ENCODE results near the gene CD300A.

CD300A gene

GRCh38 chr17:74432424-74432690 is 34.1 kb upstream of the CD300A start:
- Histone ChIP-seq H3K79me2 (ENCODE audit: control insufficient read depth, low read length) (no peaks in the 10 kb centered on the region), H3K9me3 (ENCODE audit: control insufficient read depth, insufficient read depth, low read length) (no peaks in the 10 kb centered on the region; the same call in 1 of the 2 replicates), H3K36me3 (ENCODE audit: control insufficient read depth, low read length) (no peaks in the 10 kb centered on the region), H3K9me2 (replicated peaks; ENCODE audit: control insufficient read depth, low read length) (no peaks in the 10 kb centered on the region), H3K4me1 (ENCODE audit: control insufficient read depth, low read length) (no peaks in the 10 kb centered on the region), H3K27ac (ENCODE audit: low read depth, low read length) (no peak overlapping the region), H3K27me3 (ENCODE audit: control insufficient read depth, low read length) (no peaks in the 10 kb centered on the region), H3K4me2 (ENCODE audit: low read length) (no peak overlapping the region), H3F3A (ENCODE audit: control insufficient read depth, insufficient read depth) (no peaks in the 10 kb centered on the region), H3K4me3 (ENCODE audit: low read length) (no peak overlapping the region), H4K20me1 (ENCODE audit: control insufficient read depth, insufficient read depth, low read depth, low read length) (no peaks in the 10 kb centered on the region)
- TF ChIP-seq, protein P1, sequence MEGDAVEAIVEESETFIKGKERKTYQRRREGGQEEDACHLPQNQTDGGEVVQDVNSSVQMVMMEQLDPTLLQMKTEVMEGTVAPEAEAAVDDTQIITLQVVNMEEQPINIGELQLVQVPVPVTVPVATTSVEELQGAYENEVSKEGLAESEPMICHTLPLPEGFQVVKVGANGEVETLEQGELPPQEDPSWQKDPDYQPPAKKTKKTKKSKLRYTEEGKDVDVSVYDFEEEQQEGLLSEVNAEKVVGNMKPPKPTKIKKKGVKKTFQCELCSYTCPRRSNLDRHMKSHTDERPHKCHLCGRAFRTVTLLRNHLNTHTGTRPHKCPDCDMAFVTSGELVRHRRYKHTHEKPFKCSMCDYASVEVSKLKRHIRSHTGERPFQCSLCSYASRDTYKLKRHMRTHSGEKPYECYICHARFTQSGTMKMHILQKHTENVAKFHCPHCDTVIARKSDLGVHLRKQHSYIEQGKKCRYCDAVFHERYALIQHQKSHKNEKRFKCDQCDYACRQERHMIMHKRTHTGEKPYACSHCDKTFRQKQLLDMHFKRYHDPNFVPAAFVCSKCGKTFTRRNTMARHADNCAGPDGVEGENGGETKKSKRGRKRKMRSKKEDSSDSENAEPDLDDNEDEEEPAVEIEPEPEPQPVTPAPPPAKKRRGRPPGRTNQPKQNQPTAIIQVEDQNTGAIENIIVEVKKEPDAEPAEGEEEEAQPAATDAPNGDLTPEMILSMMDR (IDR thresholded peaks at IDR 0.05; ENCODE audit: low read depth, low read length, poor library complexity, severe bottlenecking) = no peak
- no peak for TF ChIP-seq EZH2phosphoT487 (IDR thresholded peaks at IDR 0.05; ENCODE audit: borderline replicate concordance, low read length)

DNA sequence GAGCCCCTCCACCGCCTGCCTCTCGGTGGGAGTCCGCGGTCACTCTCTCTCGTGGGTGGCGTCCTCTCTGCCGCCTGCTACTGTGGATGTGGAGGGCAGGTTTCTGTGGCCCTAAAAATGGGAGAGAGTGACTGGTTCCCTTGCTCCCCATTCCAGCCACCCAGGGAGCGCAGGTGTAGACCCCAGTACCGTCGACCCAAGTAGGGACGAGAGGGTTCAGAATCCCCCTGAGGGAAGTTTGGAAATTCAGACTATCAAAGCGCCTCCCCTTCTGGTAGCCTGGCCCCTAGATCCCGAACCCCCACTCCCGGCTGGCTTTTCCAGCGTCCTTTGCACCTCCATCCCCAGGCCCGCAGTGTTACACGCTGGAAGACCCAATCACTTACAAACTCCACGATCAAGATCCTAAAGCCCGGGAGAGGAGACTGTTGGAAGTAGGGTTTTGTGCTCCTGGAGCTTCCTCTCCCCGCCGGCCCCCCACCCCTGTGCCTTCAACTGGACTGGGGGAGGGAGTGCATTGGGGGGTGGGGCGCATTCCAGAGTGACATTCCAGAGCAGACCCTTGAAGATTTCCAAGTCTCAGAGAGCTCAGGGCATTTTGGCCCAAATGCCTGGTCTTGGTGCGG is 33.6 kb upstream of the CD300A start:
- no peaks in the 10 kb centered on the region for H3K4me1 ChIP-seq (ENCODE audit: control insufficient read depth, low read length)
- no peaks in the 10 kb centered on the region for H3K36me3 ChIP-seq (ENCODE audit: control insufficient read depth, low read length)
- H3K4me3 ChIP-seq (ENCODE audit: low read length) = no peak overlapping the region
- TF ChIP-seq EZH2phosphoT487 (IDR thresholded peaks at IDR 0.05; ENCODE audit: borderline replicate concordance, low read length) = no peak
- TF ChIP-seq, protein P1 (IDR thresholded peaks at IDR 0.05; ENCODE audit: low read depth, low read length, poor library complexity, severe bottlenecking) = no peak
- H3F3A ChIP-seq (ENCODE audit: control insufficient read depth, insufficient read depth) = no peaks in the 10 kb centered on the region
- no peaks in the 10 kb centered on the region for H4K20me1 ChIP-seq (ENCODE audit: control insufficient read depth, insufficient read depth, low read depth, low read length)
- no peak overlapping the region for H3K27ac ChIP-seq (ENCODE audit: low read depth, low read length)
- no peak overlapping the region for H3K4me2 ChIP-seq (ENCODE audit: low read length)
- peaks cover 5% of the 10 kb centered on the region; the same call in 1 of the 2 replicates for H3K9me3 ChIP-seq (ENCODE audit: control insufficient read depth, insufficient read depth, low read length)
- no peaks in the 10 kb centered on the region for H3K27me3 ChIP-seq (ENCODE audit: control insufficient read depth, low read length)
- no peaks in the 10 kb centered on the region for H3K79me2 ChIP-seq (ENCODE audit: control insufficient read depth, low read length)
- H3K9me2 ChIP-seq (replicated peaks; ENCODE audit: control insufficient read depth, low read length) = no peaks in the 10 kb centered on the region

GRCh38 chr17:74433421-74434121 is 32.9 kb upstream of the CD300A start:
- Histone ChIP-seq H3K27ac (ENCODE audit: low read depth, low read length) (no peak overlapping the region), H3K36me3 (ENCODE audit: control insufficient read depth, low read length) (no peaks in the 10 kb centered on the region), H3K4me1 (ENCODE audit: control insufficient read depth, low read length) (no peaks in the 10 kb centered on the region), H4K20me1 (ENCODE audit: control insufficient read depth, insufficient read depth, low read depth, low read length) (no peaks in the 10 kb centered on the region), H3K9me3 (ENCODE audit: control insufficient read depth, insufficient read depth, low read length) (peaks cover 8% of the 10 kb centered on the region; the same call in 1 of the 2 replicates), H3K79me2 (ENCODE audit: control insufficient read depth, low read length) (no peaks in the 10 kb centered on the region), H3K9me2 (replicated peaks; ENCODE audit: control insufficient read depth, low read length) (no peaks in the 10 kb centered on the region), H3K27me3 (ENCODE audit: control insufficient read depth, low read length) (no peaks in the 10 kb centered on the region), H3F3A (ENCODE audit: control insufficient read depth, insufficient read depth) (no peaks in the 10 kb centered on the region), H3K4me3 (ENCODE audit: low read length) (no peak overlapping the region), H3K4me2 (ENCODE audit: low read length) (no peak overlapping the region)
- TF ChIP-seq EZH2phosphoT487 (IDR thresholded peaks at IDR 0.05; ENCODE audit: borderline replicate concordance, low read length) = no peak
- TF ChIP-seq, protein P1 (IDR thresholded peaks at IDR 0.05; ENCODE audit: low read depth, low read length, poor library complexity, severe bottlenecking) = no peak

Measured in DOHH2 (cell line).